Neural progenitor cell (in vitro differentiated cells): ENCODE results near the gene SPC24.

ENCODE experiments used
- EZH2 ChIP-seq: fragments of 200-600 bp; sonication (generic); IDR thresholded peaks from 2 replicates; pipeline ENCODE4 v1.6.1; 2017; ENCODE audit warnings: antibody characterized with exemption, mild to moderate bottlenecking, moderate library complexity
- TF ChIP-seq, protein P1 (sequence below): fragments of 200-600 bp; sonication (generic); IDR thresholded peaks from 2 replicates; pipeline ENCODE4 v1.5.1; 2017; ENCODE audit warnings: antibody characterized with exemption, mild to moderate bottlenecking

DNA sequence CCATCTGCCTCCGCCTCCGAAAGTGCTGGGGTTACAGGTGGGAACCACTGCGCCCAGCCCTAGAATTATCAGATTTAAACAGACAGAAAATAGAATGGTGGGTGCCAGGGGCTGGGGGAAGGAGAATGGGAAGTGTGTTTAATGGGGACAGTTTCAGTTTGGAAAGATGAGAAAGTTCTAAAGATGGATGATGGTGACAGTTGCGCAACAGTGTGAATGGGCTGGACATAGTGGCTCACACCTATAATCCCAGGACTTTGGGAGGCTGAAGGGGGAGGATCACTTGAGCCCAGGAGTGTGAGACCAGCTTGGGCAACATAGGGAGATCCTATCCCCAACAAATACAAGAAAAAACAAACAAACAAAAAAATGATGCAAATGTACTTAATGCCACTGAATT lies 25.9 kb upstream of the SPC24 start:
- TF ChIP-seq, protein P1, sequence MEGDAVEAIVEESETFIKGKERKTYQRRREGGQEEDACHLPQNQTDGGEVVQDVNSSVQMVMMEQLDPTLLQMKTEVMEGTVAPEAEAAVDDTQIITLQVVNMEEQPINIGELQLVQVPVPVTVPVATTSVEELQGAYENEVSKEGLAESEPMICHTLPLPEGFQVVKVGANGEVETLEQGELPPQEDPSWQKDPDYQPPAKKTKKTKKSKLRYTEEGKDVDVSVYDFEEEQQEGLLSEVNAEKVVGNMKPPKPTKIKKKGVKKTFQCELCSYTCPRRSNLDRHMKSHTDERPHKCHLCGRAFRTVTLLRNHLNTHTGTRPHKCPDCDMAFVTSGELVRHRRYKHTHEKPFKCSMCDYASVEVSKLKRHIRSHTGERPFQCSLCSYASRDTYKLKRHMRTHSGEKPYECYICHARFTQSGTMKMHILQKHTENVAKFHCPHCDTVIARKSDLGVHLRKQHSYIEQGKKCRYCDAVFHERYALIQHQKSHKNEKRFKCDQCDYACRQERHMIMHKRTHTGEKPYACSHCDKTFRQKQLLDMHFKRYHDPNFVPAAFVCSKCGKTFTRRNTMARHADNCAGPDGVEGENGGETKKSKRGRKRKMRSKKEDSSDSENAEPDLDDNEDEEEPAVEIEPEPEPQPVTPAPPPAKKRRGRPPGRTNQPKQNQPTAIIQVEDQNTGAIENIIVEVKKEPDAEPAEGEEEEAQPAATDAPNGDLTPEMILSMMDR = no peak
- TF ChIP-seq EZH2 = no peak
